Measurements from ENCODE around the gene GPHN.

GRCh38 chr14:67137744-67138371, 629.9 kb downstream of the GPHN start:
- TF ChIP-seq, protein P1, sequence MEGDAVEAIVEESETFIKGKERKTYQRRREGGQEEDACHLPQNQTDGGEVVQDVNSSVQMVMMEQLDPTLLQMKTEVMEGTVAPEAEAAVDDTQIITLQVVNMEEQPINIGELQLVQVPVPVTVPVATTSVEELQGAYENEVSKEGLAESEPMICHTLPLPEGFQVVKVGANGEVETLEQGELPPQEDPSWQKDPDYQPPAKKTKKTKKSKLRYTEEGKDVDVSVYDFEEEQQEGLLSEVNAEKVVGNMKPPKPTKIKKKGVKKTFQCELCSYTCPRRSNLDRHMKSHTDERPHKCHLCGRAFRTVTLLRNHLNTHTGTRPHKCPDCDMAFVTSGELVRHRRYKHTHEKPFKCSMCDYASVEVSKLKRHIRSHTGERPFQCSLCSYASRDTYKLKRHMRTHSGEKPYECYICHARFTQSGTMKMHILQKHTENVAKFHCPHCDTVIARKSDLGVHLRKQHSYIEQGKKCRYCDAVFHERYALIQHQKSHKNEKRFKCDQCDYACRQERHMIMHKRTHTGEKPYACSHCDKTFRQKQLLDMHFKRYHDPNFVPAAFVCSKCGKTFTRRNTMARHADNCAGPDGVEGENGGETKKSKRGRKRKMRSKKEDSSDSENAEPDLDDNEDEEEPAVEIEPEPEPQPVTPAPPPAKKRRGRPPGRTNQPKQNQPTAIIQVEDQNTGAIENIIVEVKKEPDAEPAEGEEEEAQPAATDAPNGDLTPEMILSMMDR (IDR thresholded peaks at IDR 0.05), result peak; percentile 37; the same call in 2 of the 3 replicates
- TF ChIP-seq TP53 (CRISPR knock-in tag; IDR thresholded peaks at IDR 0.05) (no peak), NR3C1 (IDR thresholded peaks at IDR 0.05) (no peak), NPAS2 (CRISPR knock-in tag; IDR thresholded peaks at IDR 0.05; ENCODE audit: borderline replicate concordance) (no peak)

Data from A549 (cell line).